Endothelial cell of umbilical vein (primary cell): ENCODE data around the gene USP6NL.

Experiments used
- CTCF ChIP-seq, 2 donors: IDR thresholded peaks; 1 replicate in 1 of 2; 2 replicates in 1 of 2; pipeline ENCODE4 v1.5.1; 2011; ENCODE audit warnings: low read length in 2 of 2, mild to moderate bottlenecking in 2 of 2, moderate library complexity in 2 of 2, control low read depth in 1 of 2, inconsistent platforms in 1 of 2, low read depth in 1 of 2; ENCODE audit not compliant: insufficient read depth in 1 of 2; ENCODE audit errors: extremely low read depth in 1 of 2
- EZH2 ChIP-seq: IDR thresholded peaks from 2 replicates; pipeline ENCODE4 v1.6.1; 2012; ENCODE audit warnings: borderline replicate concordance, low read depth, mild to moderate bottlenecking, moderate library complexity, low read length, inconsistent platforms; ENCODE audit not compliant: severe bottlenecking
- FOS ChIP-seq: IDR thresholded peaks from 2 replicates; pipeline ENCODE4 v1.6.1; 2011; ENCODE audit warnings: mild to moderate bottlenecking, low read length, moderate library complexity, borderline replicate concordance; ENCODE audit not compliant: insufficient read depth
- GATA2 ChIP-seq: IDR thresholded peaks from 2 replicates; pipeline ENCODE4 v1.7.0; 2011; ENCODE audit warnings: low read depth, mild to moderate bottlenecking, moderate library complexity, mixed read lengths, low read length; ENCODE audit not compliant: insufficient read length, insufficient read depth
- JUN ChIP-seq: IDR thresholded peaks from 2 replicates; pipeline ENCODE4 v1.6.1; 2011; ENCODE audit warnings: borderline replicate concordance, low read depth; ENCODE audit not compliant: insufficient read length, insufficient read depth
- MAX ChIP-seq: IDR thresholded peaks from 2 replicates; pipeline ENCODE4 v1.6.1; 2011; ENCODE audit not compliant: insufficient read depth, insufficient read length
- MYC ChIP-seq: IDR thresholded peaks from one replicate; pipeline ENCODE4 v1.6.1; 2011; ENCODE audit warnings: mild to moderate bottlenecking, low read depth, low read length
- POLR2A ChIP-seq: IDR thresholded peaks from 2 replicates; pipeline ENCODE4 v1.6.1; 2012; ENCODE audit warnings: low read depth, mild to moderate bottlenecking, control low read depth, low read length
- POLR2AphosphoS5 ChIP-seq: IDR thresholded peaks from 2 replicates; pipeline ENCODE4 v1.6.1; 2012; ENCODE audit warnings: low read depth, mild to moderate bottlenecking, control low read depth, low read length, moderate library complexity; ENCODE audit not compliant: insufficient read depth

GRCh38 chr10:11557513-11557912 is 53.9 kb downstream of the USP6NL start:
- TF ChIP-seq EZH2 = no peak
- no peak for TF ChIP-seq CTCF (IDR thresholded peaks at IDR 0.05; ENCODE audit: extremely low read depth in 1 of 2, insufficient read depth in 1 of 2, low read depth in 1 of 2, low read length in 2 of 2)
- no peak for TF ChIP-seq FOS
- TF ChIP-seq POLR2A = no peak
- no peak for TF ChIP-seq MAX
- no peak for TF ChIP-seq MYC
- no peak for TF ChIP-seq POLR2AphosphoS5
- TF ChIP-seq GATA2 = no peak
- no peak for TF ChIP-seq JUN
